Measurements from ENCODE around the gene SIL1. TPM values are rescaled to one million over a fixed set of nuclear protein-coding genes. Genes with fewer than 3 reads are reported as not detected.

The SIL1 gene
- total and polyA plus RNA-seq, 2 of the 4 experiments (the other 2 are of a cell fraction): 56.1 to 66.0 TPM

DNA sequence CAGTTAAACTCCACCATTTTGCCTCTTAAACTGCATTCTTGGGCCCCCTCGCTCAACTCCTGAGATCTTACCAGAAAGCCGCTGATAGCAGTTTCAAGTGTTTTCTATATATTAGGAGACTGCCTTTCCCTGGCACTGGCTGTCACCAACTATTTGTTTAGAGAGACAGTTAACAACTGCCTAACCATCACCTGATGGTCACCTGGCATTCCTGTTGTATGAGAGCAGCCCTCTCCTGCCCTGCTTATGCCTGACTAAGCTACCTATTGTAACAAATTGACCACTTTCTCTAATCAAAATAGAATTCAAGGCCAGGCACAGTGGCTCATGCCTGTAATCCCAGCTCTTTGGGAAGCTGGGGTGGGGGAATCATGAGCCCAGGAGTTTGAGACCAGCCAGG lies 28.0 kb upstream of the SIL1 start:
- Histone ChIP-seq H2AFZ (replicated peaks; ENCODE audit: low read length, poor library complexity) (no peak overlapping the region), H3K27ac (ENCODE audit: insufficient read depth, low read length) (no peak overlapping the region), H3K4ac (ENCODE audit: low read depth, low read length) (no peak overlapping the region), H3K9me1 (ENCODE audit: insufficient read depth, low read length) (no peaks in the 10 kb centered on the region), H3K4me1 (ENCODE audit: control insufficient read depth, insufficient read depth, low read length) (no peaks in the 10 kb centered on the region), H2BK5ac (ENCODE audit: low read depth, low read length, poor library complexity, severe bottlenecking) (no peak overlapping the region), H3K56ac (ENCODE audit: extremely low read depth, insufficient read depth, low read length) (no peak overlapping the region), H3K27me3 (ENCODE audit: control insufficient read depth, insufficient read depth, low read length) (peaks cover 13% of the 10 kb centered on the region), H4K8ac (ENCODE audit: low read depth in 2 of 2, low read length in 2 of 2) (no peak overlapping the region), H4K91ac (ENCODE audit: insufficient read depth, low read depth, low read length) (no peak overlapping the region), H2BK15ac (ENCODE audit: low read depth, low read length) (no peak overlapping the region), H3K9ac (ENCODE audit: low read depth, low read length) (no peak overlapping the region), H3K4me2 (ENCODE audit: low read depth, low read length) (no peak overlapping the region), H3K14ac (replicated peaks; ENCODE audit: low read depth, low read length) (no peak overlapping the region), H2AK9ac (replicated peaks; ENCODE audit: low read depth, low read length, poor library complexity) (no peak overlapping the region), H3K4me3 (ENCODE audit: insufficient read depth, low read depth, low read length) (no peak overlapping the region), H4K5ac (ENCODE audit: low read depth, low read length) (no peak overlapping the region), H2BK20ac (ENCODE audit: low read depth, low read length) (no peak overlapping the region), H2BK120ac (ENCODE audit: low read depth, low read length) (no peak overlapping the region), H4K20me1 (ENCODE audit: insufficient read depth, low read length) (no peaks in the 10 kb centered on the region), H3K23ac (ENCODE audit: low read depth, low read length) (no peak overlapping the region), H3K9me3 (ENCODE audit: control insufficient read depth, insufficient read depth, low read length) (no peaks in the 10 kb centered on the region), H3K18ac (ENCODE audit: low read depth, low read length) (no peak overlapping the region), H3K79me1 (ENCODE audit: low read depth in 1 of 2, low read length in 2 of 2) (no peaks in the 10 kb centered on the region), H3K36me3 (ENCODE audit: control insufficient read depth, insufficient read depth, low read length) (no peaks in the 10 kb centered on the region), H2AK5ac (ENCODE audit: low read depth, low read length) (no peak overlapping the region)
- WGBS, 2 experiments (ENCODE audit: extremely low coverage in 2 of 2, insufficient read length in 1 of 2): no CpG with 5 or more reads among the region's 2 CpGs
- intact Hi-C loops (cut with micrococcal nuclease) (no loop called here), in situ Hi-C loops (cut with MboI; ENCODE audit: low sequenced_read_pairs) (no loop called here), dilution Hi-C loops (cut with HindIII; ENCODE audit: low sequenced_read_pairs, unreplicated experiment) (no loop called here)
- CTCF ChIA-PET: interaction anchor here (0.7 kb wide), 1 partner anchor 11 kb away, joined by 4 read pairs; no protein-coding TSS in a partner anchor
- POLR2A ChIA-PET (ENCODE audit: unreplicated experiment): no interaction called here
- DNase-seq (no peak), ATAC-seq (ENCODE audit: low read depth) (no peak)
- TF ChIP-seq MAZ (IDR thresholded peaks at IDR 0.05; ENCODE audit: borderline replicate concordance, low read depth, low read length): no peak
- TF ChIP-seq RCOR1 (IDR thresholded peaks at IDR 0.05; ENCODE audit: insufficient replicate concordance, low read length): no peak
- TF ChIP-seq MAFK (IDR thresholded peaks at IDR 0.05; ENCODE audit: low read depth, low read length): no peak
- TF ChIP-seq, protein P1, sequence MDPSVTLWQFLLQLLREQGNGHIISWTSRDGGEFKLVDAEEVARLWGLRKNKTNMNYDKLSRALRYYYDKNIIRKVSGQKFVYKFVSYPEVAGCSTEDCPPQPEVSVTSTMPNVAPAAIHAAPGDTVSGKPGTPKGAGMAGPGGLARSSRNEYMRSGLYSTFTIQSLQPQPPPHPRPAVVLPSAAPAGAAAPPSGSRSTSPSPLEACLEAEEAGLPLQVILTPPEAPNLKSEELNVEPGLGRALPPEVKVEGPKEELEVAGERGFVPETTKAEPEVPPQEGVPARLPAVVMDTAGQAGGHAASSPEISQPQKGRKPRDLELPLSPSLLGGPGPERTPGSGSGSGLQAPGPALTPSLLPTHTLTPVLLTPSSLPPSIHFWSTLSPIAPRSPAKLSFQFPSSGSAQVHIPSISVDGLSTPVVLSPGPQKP (IDR thresholded peaks at IDR 0.05; ENCODE audit: borderline replicate concordance, low read depth, low read length): no peak
- no peak for TF ChIP-seq CHD1 (IDR thresholded peaks at IDR 0.05; ENCODE audit: low read depth, low read length)
- BruUV-seq (replicated peaks): no TSS peak
